Measurements from ENCODE around the gene RNU1-3.
"Not testable (repeated sequence)": the region's sequence is repeated elsewhere in the genome, so short reads cannot be mapped to it uniquely, and the experiment has no call there.

RNU1-3 gene

GRCh38 chr1:16658234-16658633, 8.5 kb downstream of the RNU1-3 start:
- not testable (repeated sequence) for H3K4me3 ChIP-seq (ENCODE audit: low read depth, low read length)

- H3K4me3 ChIP-seq (ENCODE audit: low read depth, low read length), result not testable (repeated sequence)
Measured at GRCh38 chr1:16656981-16657683, 9.6 kb downstream of the RNU1-3 start.

- H3K4me3 ChIP-seq (ENCODE audit: low read depth, low read length), result not testable (repeated sequence)
Measured at GRCh38 chr1:16656574-16656973, 10.2 kb downstream of the RNU1-3 start.

- H3K4me3 ChIP-seq (ENCODE audit: low read depth, low read length), result not testable (repeated sequence)
Measured at GRCh38 chr1:16651560-16651959, 15.2 kb downstream of the RNU1-3 start.

- not testable (repeated sequence) for H3K4me3 ChIP-seq (ENCODE audit: low read depth, low read length)
Measured at GRCh38 chr1:16649960-16650359, 16.8 kb downstream of the RNU1-3 start.

GRCh38 chr1:16649390-16649789, 17.4 kb downstream of the RNU1-3 start:
- H3K4me3 ChIP-seq (ENCODE audit: low read depth, low read length), result not testable (repeated sequence)

GRCh38 chr1:16648756-16649155, 18.0 kb downstream of the RNU1-3 start:
- H3K4me3 ChIP-seq (ENCODE audit: low read depth, low read length), result not testable (repeated sequence)

GRCh38 chr1:16648250-16648649, 18.5 kb downstream of the RNU1-3 start:
- H3K4me3 ChIP-seq (ENCODE audit: low read depth, low read length), result not testable (repeated sequence)

- H3K4me3 ChIP-seq (ENCODE audit: low read depth, low read length), result not testable (repeated sequence)
Measured at GRCh38 chr1:16647179-16648176, 19.3 kb downstream of the RNU1-3 start.

GRCh38 chr1:16646716-16647115, 20.0 kb downstream of the RNU1-3 start:
- H3K4me3 ChIP-seq (ENCODE audit: low read depth, low read length), result not testable (repeated sequence)

- not testable (repeated sequence) for H3K4me3 ChIP-seq (ENCODE audit: low read depth, low read length)
Measured at GRCh38 chr1:16646061-16646664, 20.6 kb downstream of the RNU1-3 start.

GRCh38 chr1:16645271-16646060, 21.3 kb downstream of the RNU1-3 start:
- not testable (repeated sequence) for H3K4me3 ChIP-seq (ENCODE audit: low read depth, low read length)

GRCh38 chr1:16644482-16645270, 22.1 kb downstream of the RNU1-3 start:
- TF ChIP-seq CTCF (IDR thresholded peaks at IDR 0.05; ENCODE audit: low read depth, low read length), result peak; percentile 58
- peak overlapping the region; percentile 100 for H3K4me3 ChIP-seq (ENCODE audit: low read depth, low read length)
